ENCODE data around the gene C10orf62. TPM values are rescaled to one million over a fixed set of nuclear protein-coding genes. Genes with fewer than 3 reads are reported as not detected.

The C10orf62 gene
- total RNA-seq, 2 experiments from 2014 or later: not detected

GRCh38 chr10:97598407-97599271, 9.1 kb downstream of the C10orf62 start:
- no peak overlapping the region for H3K27ac Mint-ChIP-seq
- H3K4me1 Mint-ChIP-seq: no peaks in the 10 kb centered on the region
- no peaks in the 10 kb centered on the region for H3K27me3 Mint-ChIP-seq
- no peaks in the 10 kb centered on the region for H3K36me3 Mint-ChIP-seq (ENCODE audit: low read depth)
- POLR2A ChIA-PET: no interaction called here
- no peak for DNase-seq
- CTCF ChIA-PET: interaction anchor here (2.6 kb wide), 1 partner anchor 27 kb away, joined by 10 read pairs; the partner anchor contains the start of gene ANKRD2
- no peaks in the 10 kb centered on the region for H3K9me3 Mint-ChIP-seq
- no peak overlapping the region for H3K4me3 Mint-ChIP-seq

GRCh38 chr10:97599272-97599619, 9.7 kb downstream of the C10orf62 start:
- Mint-ChIP-seq H3K4me3 (no peak overlapping the region), H3K36me3 (ENCODE audit: low read depth) (no peaks in the 10 kb centered on the region), H3K27me3 (no peaks in the 10 kb centered on the region), H3K9me3 (no peaks in the 10 kb centered on the region), H3K4me1 (no peaks in the 10 kb centered on the region), H3K27ac (no peak overlapping the region)
- POLR2A ChIA-PET: no interaction called here
- no peak for DNase-seq
- CTCF ChIA-PET: interaction anchor here (2.6 kb wide), 1 partner anchor 27 kb away, joined by 10 read pairs; the partner anchor contains the start of gene ANKRD2

GRCh38 chr10:97600616-97601015, 11.1 kb downstream of the C10orf62 start:
- no peak overlapping the region for H3K4me3 Mint-ChIP-seq
- H3K36me3 Mint-ChIP-seq (ENCODE audit: low read depth): no peaks in the 10 kb centered on the region
- no peaks in the 10 kb centered on the region for H3K9me3 Mint-ChIP-seq
- DNase-seq: no peak
- H3K27ac Mint-ChIP-seq: no peak overlapping the region
- no peaks in the 10 kb centered on the region for H3K4me1 Mint-ChIP-seq
- ChIA-PET POLR2A (interaction anchor here (1.1 kb wide), 1 partner anchor 10 kb away, joined by 3 read pairs; no protein-coding TSS in a partner anchor), CTCF (interaction anchor here (0.8 kb wide), 1 partner anchor 106 kb away, joined by 3 read pairs; no protein-coding TSS in a partner anchor)
- no peaks in the 10 kb centered on the region for H3K27me3 Mint-ChIP-seq

GRCh38 chr10:97601268-97602215, 12.0 kb downstream of the C10orf62 start:
- no peaks in the 10 kb centered on the region for H3K9me3 Mint-ChIP-seq
- ChIA-PET CTCF (interaction anchor here (0.8 kb wide), 1 partner anchor 107 kb away, joined by 3 read pairs; no protein-coding TSS in a partner anchor), POLR2A (interaction anchor here (1.1 kb wide), 1 partner anchor 11 kb away, joined by 3 read pairs; no protein-coding TSS in a partner anchor)
- no peaks in the 10 kb centered on the region for H3K4me1 Mint-ChIP-seq
- H3K36me3 Mint-ChIP-seq (ENCODE audit: low read depth): no peaks in the 10 kb centered on the region
- DNase-seq: no peak
- H3K27ac Mint-ChIP-seq: no peak overlapping the region
- H3K27me3 Mint-ChIP-seq: no peaks in the 10 kb centered on the region
- no peak overlapping the region for H3K4me3 Mint-ChIP-seq

- ChIA-PET CTCF (no interaction called here), POLR2A (no interaction called here)
- DNase-seq: no peak
- H3K27me3 Mint-ChIP-seq: peaks cover 1% of the 10 kb centered on the region
- no peaks in the 10 kb centered on the region for H3K4me1 Mint-ChIP-seq
- no peak overlapping the region for H3K27ac Mint-ChIP-seq
- no peaks in the 10 kb centered on the region for H3K9me3 Mint-ChIP-seq
- no peak overlapping the region for H3K4me3 Mint-ChIP-seq
- no peaks in the 10 kb centered on the region for H3K36me3 Mint-ChIP-seq (ENCODE audit: low read depth)
Measured at GRCh38 chr10:97607095-97607636, 17.6 kb downstream of the C10orf62 start.

- H3K4me1 Mint-ChIP-seq: no peaks in the 10 kb centered on the region
- CTCF ChIA-PET: no interaction called here
- no peaks in the 10 kb centered on the region for H3K9me3 Mint-ChIP-seq
- H3K4me3 Mint-ChIP-seq: no peak overlapping the region
- H3K27me3 Mint-ChIP-seq: peaks cover 1% of the 10 kb centered on the region
- no peak for DNase-seq
- H3K36me3 Mint-ChIP-seq (ENCODE audit: low read depth): no peaks in the 10 kb centered on the region
- POLR2A ChIA-PET: no interaction called here
- no peak overlapping the region for H3K27ac Mint-ChIP-seq
Measured at GRCh38 chr10:97608991-97609561, 19.6 kb downstream of the C10orf62 start.

GRCh38 chr10:97611473-97611872, 22.0 kb downstream of the C10orf62 start:
- no peak overlapping the region for H3K27ac Mint-ChIP-seq
- H3K4me3 Mint-ChIP-seq: no peak overlapping the region
- POLR2A ChIA-PET: no interaction called here
- CTCF ChIA-PET: interaction anchor here (1.4 to 1.5 kb wide), 3 partner anchors 39 to 146 kb away, joined by 3 to 14 read pairs (median 5); partner anchors contain the start of gene ANKRD2
- H3K4me1 Mint-ChIP-seq: no peaks in the 10 kb centered on the region
- no peaks in the 10 kb centered on the region for H3K36me3 Mint-ChIP-seq (ENCODE audit: low read depth)
- H3K9me3 Mint-ChIP-seq: no peaks in the 10 kb centered on the region
- H3K27me3 Mint-ChIP-seq: peaks cover 1% of the 10 kb centered on the region
- no peak for DNase-seq

GRCh38 chr10:97612386-97612785, 22.9 kb downstream of the C10orf62 start:
- DNase-seq: no peak
- Mint-ChIP-seq H3K4me1 (no peaks in the 10 kb centered on the region), H3K9me3 (no peaks in the 10 kb centered on the region), H3K36me3 (ENCODE audit: low read depth) (no peaks in the 10 kb centered on the region), H3K27me3 (no peaks in the 10 kb centered on the region), H3K27ac (no peak overlapping the region), H3K4me3 (no peak overlapping the region)
- ChIA-PET CTCF (interaction anchor here (1.3 to 1.5 kb wide), 3 partner anchors 40 to 147 kb away, joined by 3 to 14 read pairs (median 4); partner anchors contain the start of gene ANKRD2), POLR2A (interaction anchor here (0.8 kb wide), 1 partner anchor 40 kb away, joined by 3 read pairs; the partner anchor contains the start of gene ANKRD2)

GRCh38 chr10:97618285-97618684, 28.8 kb downstream of the C10orf62 start:
- no peaks in the 10 kb centered on the region for H3K4me1 Mint-ChIP-seq
- ChIA-PET POLR2A (no interaction called here), CTCF (no interaction called here)
- H3K36me3 Mint-ChIP-seq (ENCODE audit: low read depth): no peaks in the 10 kb centered on the region
- no peak for DNase-seq
- no peak overlapping the region for H3K27ac Mint-ChIP-seq
- H3K4me3 Mint-ChIP-seq: no peak overlapping the region
- H3K27me3 Mint-ChIP-seq: no peaks in the 10 kb centered on the region
- H3K9me3 Mint-ChIP-seq: no peaks in the 10 kb centered on the region

GRCh38 chr10:97618733-97619132, 29.2 kb downstream of the C10orf62 start:
- Mint-ChIP-seq H3K9me3 (no peaks in the 10 kb centered on the region), H3K27me3 (no peaks in the 10 kb centered on the region), H3K36me3 (ENCODE audit: low read depth) (no peaks in the 10 kb centered on the region), H3K4me3 (no peak overlapping the region), H3K4me1 (no peaks in the 10 kb centered on the region), H3K27ac (no peak overlapping the region)
- POLR2A ChIA-PET: no interaction called here
- no peak for DNase-seq
- CTCF ChIA-PET: interaction anchor here (0.7 kb wide), 1 partner anchor 47 kb away, joined by 4 read pairs; no protein-coding TSS in a partner anchor

GRCh38 chr10:97623277-97623676, 33.8 kb downstream of the C10orf62 start:
- H3K4me3 Mint-ChIP-seq: no peak overlapping the region
- ChIA-PET CTCF (no interaction called here), POLR2A (interaction anchor here (0.6 kb wide), 1 partner anchor 24 kb away, joined by 3 read pairs; no protein-coding TSS in a partner anchor)

GRCh38 chr10:97627731-97628130, 38.2 kb downstream of the C10orf62 start:
- ChIA-PET CTCF (interaction anchor here (1.2 kb wide), 1 partner anchor 12 kb away, joined by 4 read pairs; the partner anchor contains the start of gene PI4K2A), POLR2A (interaction anchor here (1.5 kb wide), 1 partner anchor 13 kb away, joined by 7 read pairs; the partner anchor contains the start of gene PI4K2A)
- peaks cover 4% of the 10 kb centered on the region for H3K4me1 Mint-ChIP-seq
- no peaks in the 10 kb centered on the region for H3K27me3 Mint-ChIP-seq
- no peaks in the 10 kb centered on the region for H3K36me3 Mint-ChIP-seq (ENCODE audit: low read depth)
- no peak overlapping the region for H3K4me3 Mint-ChIP-seq
- no peaks in the 10 kb centered on the region for H3K9me3 Mint-ChIP-seq
- DNase-seq: no peak
- no peak overlapping the region for H3K27ac Mint-ChIP-seq

More at GRCh38 chr10:97623277-97623676, 33.8 kb downstream of the C10orf62 start:
- Mint-ChIP-seq H3K4me1 (no peaks in the 10 kb centered on the region), H3K27ac (no peak overlapping the region), H3K36me3 (ENCODE audit: low read depth) (no peaks in the 10 kb centered on the region), H3K27me3 (no peaks in the 10 kb centered on the region), H3K9me3 (no peaks in the 10 kb centered on the region)
- no peak for DNase-seq

Measured in activated CD4-positive, alpha-beta memory T cell treated with anti-CD3 and anti-CD28 coated beads, Interleukin-2, amount 10 ng/mL, durations not matched to agents 7 days and 5 days (primary cell).